Astrocyte of the hippocampus (primary cell): ENCODE data around the gene OR8B3.
"Not testable (repeated sequence)": the region's sequence is repeated elsewhere in the genome, so short reads cannot be mapped to it uniquely, and the experiment has no call there.

ENCODE experiments used
- DNase-seq: peaks from one replicate; pipeline ENCODE4 v3.0.0; 2011; ENCODE audit warnings: low read depth, low spot score

OR8B3 gene

GRCh38 chr11:124398924-124399323 lies at the start of gene OR8B3:
Gene OR8B3, minus strand, starts transcription at chr11:124399024. Its CDS starts 1,673 bp downstream, at chr11:124397351.
- no peak for DNase-seq

- DNase-seq, result no peak
These were observed 48.1 kb upstream of the OR8B3 start for GRCh38 chr11:124446916-124447315.

DNA sequence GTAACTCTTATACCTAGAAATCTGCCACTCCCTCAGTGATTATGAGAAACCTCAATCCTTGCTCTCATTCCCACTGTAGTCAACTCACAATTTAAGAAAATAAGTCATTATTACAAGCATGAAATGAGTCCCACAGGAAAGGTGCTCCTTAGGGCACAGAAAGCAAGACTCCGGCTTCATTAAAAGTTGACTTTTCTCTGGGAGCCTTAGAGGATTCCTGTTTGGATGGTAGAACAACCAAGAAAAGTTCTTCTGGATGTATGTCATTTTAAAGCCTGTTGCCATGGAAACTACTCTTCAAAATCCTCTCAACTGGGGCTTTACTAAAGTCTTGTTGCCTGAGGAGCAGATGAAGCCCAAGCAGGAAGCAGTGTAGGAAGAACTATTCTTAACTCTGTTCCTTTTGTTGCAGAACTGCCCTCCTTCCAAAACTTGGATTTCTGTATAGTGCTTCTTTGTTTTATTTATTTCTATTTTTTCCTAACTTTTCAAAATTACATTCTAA lies 46.9 kb upstream of the OR8B3 start, which contains the start of gene OR8B8:
TSS of gene OR8B8 (minus strand) at position 51 of the 505 bp plus-strand sequence. CDS start 4,611 bp downstream, outside the sequence.
- DNase-seq, result no peak

GRCh38 chr11:124442847-124443246 lies 44.0 kb upstream of the OR8B3 start:
- no peak for DNase-seq

GRCh38 chr11:124442442-124442841 lies 43.6 kb upstream of the OR8B3 start:
- no peak for DNase-seq

DNA sequence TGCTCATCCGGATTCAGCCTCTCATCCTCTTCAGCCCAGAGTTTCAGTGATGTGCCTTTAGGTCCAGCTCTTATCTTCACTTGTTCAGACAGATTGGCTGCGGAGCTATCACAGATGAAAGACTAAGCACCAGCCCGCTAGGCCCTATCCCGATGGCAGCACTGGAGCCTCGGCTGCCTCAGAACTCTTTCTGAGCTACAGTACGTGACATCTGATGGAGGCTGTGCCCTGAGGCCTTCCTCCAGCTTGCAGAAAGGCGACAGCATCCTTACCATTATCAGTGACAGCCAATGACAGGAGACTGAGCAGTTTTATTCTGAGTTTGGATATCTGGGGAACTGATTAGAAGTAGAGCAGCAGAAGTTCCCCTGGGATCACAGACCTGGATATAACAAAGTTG lies 42.7 kb upstream of the OR8B3 start:
- no peak for DNase-seq

- no peak for DNase-seq
These were observed 42.3 kb upstream of the OR8B3 start for GRCh38 chr11:124441081-124441480.

GRCh38 chr11:124440608-124441007 lies 41.8 kb upstream of the OR8B3 start:
- no peak for DNase-seq

GRCh38 chr11:124434699-124435098 lies 35.9 kb upstream of the OR8B3 start:
- DNase-seq, result no peak

DNA sequence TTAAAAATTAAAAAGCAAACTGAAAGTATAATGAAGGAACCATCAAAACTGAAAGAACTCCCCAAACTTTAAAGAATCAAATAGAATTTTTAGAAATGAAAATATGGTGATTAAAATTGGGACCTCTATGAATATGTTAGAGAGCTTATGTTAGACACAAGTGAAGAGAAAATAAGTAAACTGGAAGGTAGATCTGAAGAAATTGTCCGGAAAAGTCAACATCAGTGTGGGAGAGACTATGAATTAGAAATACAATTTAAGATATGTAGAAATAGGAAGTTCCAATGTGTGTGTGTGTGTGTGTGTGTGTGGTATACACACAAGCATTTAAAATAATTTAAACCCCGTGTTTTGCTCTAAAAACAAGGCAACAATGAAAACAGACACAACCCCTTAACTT lies 30.8 kb upstream of the OR8B3 start:
- no peak for DNase-seq

- no peak for DNase-seq
These were observed 25.6 kb upstream of the OR8B3 start, which contains the start of gene OR8B4 for GRCh38 chr11:124424384-124424921. Gene OR8B4, minus strand, starts transcription at chr11:124424871. Its CDS starts 0 bp downstream, at chr11:124424871.

GRCh38 chr11:124421043-124421442 lies 22.2 kb upstream of the OR8B3 start:
- DNase-seq, result no peak

GRCh38 chr11:124415356-124415923 lies 16.6 kb upstream of the OR8B3 start:
- peak; percentile 34 for DNase-seq

DNA sequence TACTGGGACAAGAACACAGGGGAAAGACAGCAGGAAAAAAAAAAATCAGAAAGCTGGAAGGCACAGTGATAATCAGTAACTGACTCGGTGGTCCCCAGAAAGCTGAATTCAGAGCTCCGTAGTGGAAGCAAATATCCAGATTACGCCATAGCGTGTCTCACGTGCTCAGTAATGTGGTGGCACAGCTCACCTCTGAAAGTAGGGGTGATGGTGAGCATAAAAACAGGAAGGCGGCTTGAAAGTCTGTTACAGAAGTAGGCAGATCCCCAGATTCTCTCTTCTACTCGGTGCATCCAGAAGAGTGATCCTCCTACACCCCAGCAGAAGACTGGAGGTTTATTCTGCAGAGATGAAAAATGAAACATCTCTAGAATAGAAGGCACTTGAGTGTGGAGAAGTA lies 11.1 kb upstream of the OR8B3 start:
- no peak for DNase-seq

- DNase-seq, result no peak
These were observed 6.8 kb upstream of the OR8B3 start for GRCh38 chr11:124405581-124405980.

DNA sequence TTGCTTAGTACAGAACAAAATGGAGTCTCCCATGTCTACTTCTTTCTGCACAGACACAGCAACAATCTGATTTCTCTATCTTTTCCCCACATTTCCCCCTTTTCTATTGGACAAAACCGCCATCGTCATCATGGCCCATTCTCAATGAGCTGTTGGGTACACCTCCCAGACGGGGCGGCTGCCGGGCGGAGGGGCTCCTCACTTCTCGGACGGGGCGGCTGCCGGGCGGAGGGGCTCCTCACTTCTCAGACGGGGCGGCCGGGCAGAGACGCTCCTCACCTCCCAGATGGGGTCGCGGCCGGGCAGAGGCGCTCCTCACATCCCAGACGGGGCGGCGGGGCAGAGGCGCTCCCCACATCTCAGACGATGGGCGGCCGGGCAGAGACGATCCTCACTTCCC lies 4.4 kb upstream of the OR8B3 start:
- not testable (repeated sequence) for DNase-seq

DNA sequence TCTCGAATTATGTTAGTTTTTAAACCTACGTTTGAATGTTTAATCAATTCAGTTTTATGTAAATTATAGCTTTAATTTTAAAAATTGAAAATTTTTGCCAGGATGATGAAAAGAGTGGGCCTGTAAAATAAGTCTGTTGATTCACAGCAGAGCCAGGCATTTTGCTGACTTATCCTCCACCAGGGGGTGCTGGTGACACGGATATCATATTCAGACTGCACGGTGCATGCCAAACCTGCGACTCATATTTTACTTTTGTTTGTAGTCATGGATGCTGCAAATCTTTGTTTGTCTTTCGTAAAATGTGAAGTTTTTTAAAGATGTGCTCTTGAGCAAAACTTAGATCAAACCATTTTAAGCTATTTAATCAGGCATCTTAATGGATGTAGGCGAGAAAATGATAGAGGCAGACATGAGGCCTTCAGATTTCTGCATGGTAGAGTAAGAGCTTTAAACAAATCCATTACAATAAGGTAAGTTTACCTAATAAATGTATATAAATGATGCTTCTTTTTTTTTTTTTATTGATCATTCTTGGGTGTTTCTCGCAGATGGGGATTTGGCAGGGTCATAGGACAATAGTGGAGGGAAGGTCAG lies 3.6 kb upstream of the OR8B3 start:
- DNase-seq, result peak; percentile 91

GRCh38 chr11:124396847-124397246 lies 2.0 kb downstream of the OR8B3 start:
- DNase-seq, result not testable (repeated sequence)

DNA sequence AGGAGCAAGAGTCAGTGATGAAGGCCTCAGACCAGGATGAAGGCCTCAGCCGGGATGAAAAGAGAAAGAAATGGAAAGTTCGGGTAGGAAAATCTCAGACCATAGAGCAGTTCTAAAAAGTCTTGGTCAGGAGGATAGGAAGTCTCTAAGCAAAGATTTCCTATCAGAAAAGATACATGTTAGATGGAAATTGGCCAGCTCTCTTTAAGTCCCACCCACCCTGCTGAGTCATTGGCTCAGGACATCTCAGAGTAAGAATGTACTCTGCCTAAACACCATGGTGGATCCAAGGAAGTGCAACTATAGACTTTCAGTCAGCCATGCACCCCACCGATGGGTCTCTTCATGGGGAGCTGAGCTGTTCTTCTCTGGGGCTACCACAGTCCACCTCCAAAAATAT lies 4.4 kb downstream of the OR8B3 start:
- no peak for DNase-seq

GRCh38 chr11:124384399-124384798 lies 14.4 kb downstream of the OR8B3 start, which contains the start of gene OR8B2:
Gene OR8B2, minus strand, starts transcription at chr11:124384499. Its CDS starts 1,156 bp downstream, at chr11:124383343.
- no peak for DNase-seq

GRCh38 chr11:124382857-124383256 lies 16.0 kb downstream of the OR8B3 start:
- DNase-seq, result not testable (repeated sequence)

DNA sequence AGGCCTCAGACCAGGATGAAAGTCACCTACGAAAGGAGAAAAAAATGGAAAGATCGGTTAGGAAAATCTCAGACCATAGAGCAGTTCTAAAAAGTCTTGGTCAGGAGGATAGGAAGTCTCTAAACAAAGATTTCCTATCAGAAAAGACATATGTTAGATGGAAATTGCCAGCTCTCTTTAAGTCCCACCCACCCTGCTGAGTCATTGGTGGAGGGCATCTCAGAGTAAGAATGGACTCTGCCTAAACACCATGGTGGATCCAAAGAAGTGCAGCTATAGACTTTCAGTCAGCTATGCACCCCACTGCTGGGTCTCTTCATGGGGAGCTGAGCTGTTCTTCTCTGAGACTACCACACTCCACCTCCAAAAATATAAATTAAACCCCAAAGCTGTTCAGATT lies 18.2 kb downstream of the OR8B3 start:
- DNase-seq, result no peak

DNA sequence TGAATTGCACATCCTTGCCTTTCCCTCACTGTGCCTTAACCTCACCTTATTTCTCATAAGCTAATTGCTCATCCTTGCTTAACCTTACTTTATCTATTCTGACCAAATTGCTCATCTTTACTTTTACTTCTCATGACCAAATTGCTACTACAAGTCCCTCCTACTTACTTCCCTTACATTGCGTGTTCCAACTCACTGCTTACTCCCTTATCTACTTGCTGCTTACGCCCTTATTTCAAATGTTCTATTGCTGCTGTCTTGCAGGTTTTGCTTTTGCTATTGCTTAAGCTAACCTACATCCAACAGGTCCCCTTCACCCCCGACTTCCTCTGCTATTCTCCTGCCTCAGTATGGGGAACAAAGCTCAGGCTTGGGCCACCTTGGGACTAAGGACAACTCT lies 22.5 kb downstream of the OR8B3 start:
- DNase-seq, result no peak
